GM12878 (cell line): ENCODE measurements around the gene MAVS. TPM values are rescaled to one million over a fixed set of nuclear protein-coding genes. Genes with fewer than 3 reads are reported as not detected.

Source experiments
- ATF3 ChIP-seq: IDR thresholded peaks from 2 replicates; pipeline ENCODE4 v1.6.1; 2011; ENCODE audit warnings: low read depth, mild to moderate bottlenecking, low read length, moderate library complexity, borderline replicate concordance; ENCODE audit errors: extremely low read depth
- BRCA1 ChIP-seq: IDR thresholded peaks from 2 replicates; pipeline ENCODE4 v1.6.1; 2011; ENCODE audit warnings: low read depth, low read length, improper control_type of control experiment
- CBFB ChIP-seq: IDR thresholded peaks from 2 replicates; pipeline ENCODE4 v1.6.1; 2016; ENCODE audit warnings: antibody characterized with exemption, low read depth
- E4F1 ChIP-seq: fragments of 450-650 bp; IDR thresholded peaks from 2 replicates; pipeline ENCODE4 v1.6.1; 2018; ENCODE audit warnings: borderline replicate concordance, mild to moderate bottlenecking; ENCODE audit not compliant: partially characterized antibody
- EGR1 ChIP-seq, 2 experiments: IDR thresholded peaks; 1 replicate in 1 of 2; 2 replicates in 1 of 2; pipeline ENCODE4 v1.6.1; 2011 to 2012; ENCODE audit warnings: low read depth in 2 of 2, low read length in 2 of 2, borderline replicate concordance in 1 of 2, mild to moderate bottlenecking in 1 of 2, moderate library complexity in 1 of 2
- LARP7 ChIP-seq: fragments of 450-650 bp; IDR thresholded peaks from 2 replicates; pipeline ENCODE4 v1.6.1; 2017; ENCODE audit warnings: mild to moderate bottlenecking
- NBN ChIP-seq: fragments of 450-650 bp; IDR thresholded peaks from 2 replicates; pipeline ENCODE4 v1.6.1; 2016
- NRF1 ChIP-seq: conservative IDR thresholded peaks from 2 replicates; pipeline ENCODE4 v1.6.1; 2011; ENCODE audit warnings: mild to moderate bottlenecking, low read depth, low read length, improper control_type of control experiment
- POLR2AphosphoS2 ChIP-seq: IDR thresholded peaks from 2 replicates; pipeline ENCODE4 v1.6.1; 2011; ENCODE audit warnings: low read depth, mild to moderate bottlenecking, low read length, improper control_type of control experiment, moderate library complexity
- POU2F2 ChIP-seq: IDR thresholded peaks from 3 replicates; pipeline ENCODE4 v1.6.1; 2011; ENCODE audit warnings: low read depth, mild to moderate bottlenecking, low read length, borderline replicate concordance
- SP1 ChIP-seq: IDR thresholded peaks from one replicate; pipeline ENCODE4 v1.6.1; 2011; ENCODE audit warnings: low read depth, low read length
- STAT3 ChIP-seq: IDR thresholded peaks from 2 replicates; pipeline ENCODE4 v1.6.1; 2011; ENCODE audit warnings: low read depth, low read length, improper control_type of control experiment
- TCF3 ChIP-seq: IDR thresholded peaks from 2 replicates; pipeline ENCODE4 v1.6.1; 2012; ENCODE audit warnings: low read depth, mild to moderate bottlenecking, low read length, borderline replicate concordance; ENCODE audit not compliant: insufficient read depth
- ZBTB4 ChIP-seq: fragments of 450-650 bp; formaldehyde crosslinking; IDR thresholded peaks from 2 replicates; pipeline ENCODE4 v1.4.0; 2022; ENCODE audit warnings: mild to moderate bottlenecking, moderate library complexity
- polyA plus RNA-seq, 11 experiments: library from polyadenylated mRNA; depleted of rRNA in 4 of 11; unstranded in 6 of 11; stranded (reverse) in 5 of 11; fragments of >200 nt; fragmentation: Nextera tagmentation in 4 of 11; fragmentation: Illumina TruSeq in 1 of 11; extraction: Ambion mirVana in 4 of 11; extraction: Trizol in 1 of 11; gene quantifications; 1 replicate in 1 of 11; 2 replicates in 10 of 11; pipeline versions ENCODE4 v1.2.1 to v1.2.3, GENCODE V29; 2011 to 2016; ENCODE audit warnings: inconsistent platforms in 2 of 11, missing spikeins in 2 of 11, low read depth in 1 of 11
- total RNA-seq, 4 experiments: library from RNA; depleted of rRNA in 3 of 4; stranded (reverse); fragments of >200 nt in 3 of 4; fragmentation: Illumina TruSeq in 1 of 4; extraction: Trizol in 1 of 4; gene quantifications; 2 replicates each; pipeline versions ENCODE4 v1.2.1 to v1.2.3, GENCODE V29; 2013 to 2021
- TF ChIP-seq, protein P1 (sequence below): fragments of 450-650 bp; formaldehyde crosslinking; IDR thresholded peaks from 2 replicates; pipeline ENCODE4 v1.5.0; 2022; ENCODE audit warnings: mild to moderate bottlenecking, missing genetic modification characterization
- TF ChIP-seq, protein P2 (sequence below): fragments of 450-650 bp; conservative IDR thresholded peaks from 2 replicates; pipeline ENCODE4 v1.6.1; 2017; ENCODE audit warnings: mild to moderate bottlenecking, moderate library complexity

The MAVS gene
- total and polyA plus RNA-seq, 10 of the 15 experiments (the other 5 are each of a cell fraction or from before 2014, with no cell fraction given), result 1.6 to 25.2 (median 12.6) TPM

DNA sequence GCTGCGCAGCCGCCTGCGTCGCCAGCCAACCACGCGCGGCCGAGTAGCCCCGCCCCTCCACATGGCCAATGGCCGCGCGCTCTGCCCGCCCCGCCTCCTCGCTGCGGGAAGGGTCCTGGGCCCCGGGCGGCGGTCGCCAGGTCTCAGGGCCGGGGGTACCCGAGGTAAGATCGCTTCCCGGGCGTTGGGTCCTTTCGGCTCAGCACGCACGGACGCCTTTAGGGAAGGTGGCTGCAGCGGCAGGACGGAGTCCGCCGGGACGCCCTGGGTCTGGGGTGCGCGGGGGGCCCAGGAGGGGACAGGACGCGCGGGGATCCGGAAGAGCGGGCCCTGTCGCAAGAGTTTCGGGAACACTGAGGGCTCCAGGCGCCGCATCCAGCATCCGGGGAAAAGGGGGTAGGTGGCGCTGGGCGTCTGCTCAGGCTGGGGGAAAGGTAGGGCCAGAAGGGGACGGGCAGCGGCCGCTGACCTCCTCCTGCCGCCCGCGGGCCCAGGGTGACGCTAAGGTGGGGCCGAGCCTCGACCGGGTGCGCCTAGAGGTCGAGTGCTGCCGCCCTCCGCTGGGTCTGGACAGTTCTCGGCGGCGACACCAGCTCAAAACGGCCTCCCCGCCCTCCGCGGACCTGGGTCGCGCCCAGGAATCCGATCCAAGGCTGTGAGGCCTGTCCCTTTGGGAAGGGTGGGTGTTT, at the start of gene MAVS (continued):
- no peak for TF ChIP-seq ZBTB4 (CRISPR knock-in tag)
- TF ChIP-seq TCF3, result 0 out of 2 replicates have a peak, but pooled peaks have one; percentile 50
- no peak for TF ChIP-seq STAT3
- TF ChIP-seq, protein P1, sequence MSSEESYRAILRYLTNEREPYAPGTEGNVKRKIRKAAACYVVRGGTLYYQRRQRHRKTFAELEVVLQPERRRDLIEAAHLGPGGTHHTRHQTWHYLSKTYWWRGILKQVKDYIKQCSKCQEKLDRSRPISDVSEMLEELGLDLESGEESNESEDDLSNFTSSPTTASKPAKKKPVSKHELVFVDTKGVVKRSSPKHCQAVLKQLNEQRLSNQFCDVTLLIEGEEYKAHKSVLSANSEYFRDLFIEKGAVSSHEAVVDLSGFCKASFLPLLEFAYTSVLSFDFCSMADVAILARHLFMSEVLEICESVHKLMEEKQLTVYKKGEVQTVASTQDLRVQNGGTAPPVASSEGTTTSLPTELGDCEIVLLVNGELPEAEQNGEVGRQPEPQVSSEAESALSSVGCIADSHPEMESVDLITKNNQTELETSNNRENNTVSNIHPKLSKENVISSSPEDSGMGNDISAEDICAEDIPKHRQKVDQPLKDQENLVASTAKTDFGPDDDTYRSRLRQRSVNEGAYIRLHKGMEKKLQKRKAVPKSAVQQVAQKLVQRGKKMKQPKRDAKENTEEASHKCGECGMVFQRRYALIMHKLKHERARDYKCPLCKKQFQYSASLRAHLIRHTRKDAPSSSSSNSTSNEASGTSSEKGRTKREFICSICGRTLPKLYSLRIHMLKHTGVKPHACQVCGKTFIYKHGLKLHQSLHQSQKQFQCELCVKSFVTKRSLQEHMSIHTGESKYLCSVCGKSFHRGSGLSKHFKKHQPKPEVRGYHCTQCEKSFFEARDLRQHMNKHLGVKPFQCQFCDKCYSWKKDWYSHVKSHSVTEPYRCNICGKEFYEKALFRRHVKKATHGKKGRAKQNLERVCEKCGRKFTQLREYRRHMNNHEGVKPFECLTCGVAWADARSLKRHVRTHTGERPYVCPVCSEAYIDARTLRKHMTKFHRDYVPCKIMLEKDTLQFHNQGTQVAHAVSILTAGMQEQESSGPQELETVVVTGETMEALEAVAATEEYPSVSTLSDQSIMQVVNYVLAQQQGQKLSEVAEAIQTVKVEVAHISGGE (CRISPR knock-in tag), result no peak
- TF ChIP-seq EGR1 (IDR thresholded peaks at IDR 0.05; ENCODE audit: borderline replicate concordance in 1 of 2, low read depth in 2 of 2, low read length in 2 of 2), result peak in 1 of 2 experiments; percentile 17; a peak in 1 of 3 replicates
- peak; percentile 82 for TF ChIP-seq NRF1
- peak; percentile 75; the same call in 1 of the 2 replicates for TF ChIP-seq CBFB
- TF ChIP-seq, protein P2, sequence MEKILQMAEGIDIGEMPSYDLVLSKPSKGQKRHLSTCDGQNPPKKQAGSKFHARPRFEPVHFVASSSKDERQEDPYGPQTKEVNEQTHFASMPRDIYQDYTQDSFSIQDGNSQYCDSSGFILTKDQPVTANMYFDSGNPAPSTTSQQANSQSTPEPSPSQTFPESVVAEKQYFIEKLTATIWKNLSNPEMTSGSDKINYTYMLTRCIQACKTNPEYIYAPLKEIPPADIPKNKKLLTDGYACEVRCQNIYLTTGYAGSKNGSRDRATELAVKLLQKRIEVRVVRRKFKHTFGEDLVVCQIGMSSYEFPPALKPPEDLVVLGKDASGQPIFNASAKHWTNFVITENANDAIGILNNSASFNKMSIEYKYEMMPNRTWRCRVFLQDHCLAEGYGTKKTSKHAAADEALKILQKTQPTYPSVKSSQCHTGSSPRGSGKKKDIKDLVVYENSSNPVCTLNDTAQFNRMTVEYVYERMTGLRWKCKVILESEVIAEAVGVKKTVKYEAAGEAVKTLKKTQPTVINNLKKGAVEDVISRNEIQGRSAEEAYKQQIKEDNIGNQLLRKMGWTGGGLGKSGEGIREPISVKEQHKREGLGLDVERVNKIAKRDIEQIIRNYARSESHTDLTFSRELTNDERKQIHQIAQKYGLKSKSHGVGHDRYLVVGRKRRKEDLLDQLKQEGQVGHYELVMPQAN, result peak; percentile 60
- TF ChIP-seq SP1, result peak; percentile 82
- TF ChIP-seq POU2F2, result peak; percentile 38; the same call in 1 of the 3 replicates
- TF ChIP-seq LARP7, result peak; percentile 23; the same call in 1 of the 2 replicates
- TF ChIP-seq NBN, result 0 out of 2 replicates have a peak, but pooled peaks have one; percentile 15
- peak; percentile 45 for TF ChIP-seq E4F1
- 0 out of 2 replicates have a peak, but pooled peaks have one; percentile 38 for TF ChIP-seq POLR2AphosphoS2
- TF ChIP-seq BRCA1, result no peak
- TF ChIP-seq ATF3, result no peak
